ENCODE results near the gene TRIM67. TPM values are rescaled to one million over a fixed set of nuclear protein-coding genes. Genes with fewer than 3 reads are reported as not detected.
A peak's percentile ranks its signal among the peaks of the same experiment; 100 is the strongest.

The TRIM67 gene
- total RNA-seq, 1 donor from 2014 or later = not detected

DNA sequence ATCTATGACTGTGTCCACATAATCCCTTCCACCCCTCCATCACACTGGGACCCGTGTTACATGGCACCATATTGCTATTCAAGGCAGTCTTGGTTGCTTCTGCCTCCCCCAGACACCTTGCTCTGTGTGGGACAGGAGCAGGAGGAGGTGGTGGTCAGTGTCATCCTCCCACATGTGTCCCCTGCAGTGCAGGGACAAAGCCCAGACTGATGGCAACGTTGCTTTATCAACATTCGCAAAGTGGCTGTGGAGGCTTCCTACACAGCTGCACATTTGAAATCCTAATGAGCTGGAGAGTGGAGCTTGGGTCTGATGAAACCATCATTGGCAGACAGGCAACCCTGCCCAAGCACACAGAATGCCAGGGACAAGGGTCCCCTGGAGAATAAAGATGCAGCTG lies 26.2 kb downstream of the TRIM67 start:
- DNase-seq (ENCODE audit: low read depth) (no peak), FAIRE-seq (no peak)
- H3K4me3 ChIP-seq (ENCODE audit: low read depth, low read length) = no peak overlapping the region
- peaks cover 5% of the 10 kb centered on the region for H3K27me3 ChIP-seq (ENCODE audit: control insufficient read depth, insufficient read depth, low read length)
- no peak for TF ChIP-seq CTCF (IDR thresholded peaks at IDR 0.05; ENCODE audit: insufficient read depth, low read length, severe bottlenecking)
- no peaks in the 10 kb centered on the region for H3K36me3 ChIP-seq (ENCODE audit: control insufficient read depth, insufficient read depth, low read length)

- H3K27me3 ChIP-seq (ENCODE audit: control insufficient read depth, insufficient read depth, low read length) = peaks cover 5% of the 10 kb centered on the region
- DNase-seq (ENCODE audit: low read depth) (no peak), FAIRE-seq (peak; percentile 7)
- H3K4me3 ChIP-seq (ENCODE audit: low read depth, low read length) = no peak overlapping the region
- H3K36me3 ChIP-seq (ENCODE audit: control insufficient read depth, insufficient read depth, low read length) = no peaks in the 10 kb centered on the region
- no peak for TF ChIP-seq CTCF (IDR thresholded peaks at IDR 0.05; ENCODE audit: insufficient read depth, low read length, severe bottlenecking)
These were observed 26.9 kb downstream of the TRIM67 start for GRCh38 chr1:231188768-231189167.

- H3K27me3 ChIP-seq (ENCODE audit: control insufficient read depth, insufficient read depth, low read length) = peaks cover 5% of the 10 kb centered on the region
These were observed 27.9 kb downstream of the TRIM67 start for GRCh38 chr1:231189683-231190270.

GRCh38 chr1:231190456-231190855 lies 28.6 kb downstream of the TRIM67 start:
- no peak for DNase-seq (ENCODE audit: low read depth)
- H3K36me3 ChIP-seq (ENCODE audit: control insufficient read depth, insufficient read depth, low read length) = no peaks in the 10 kb centered on the region
- no peak for TF ChIP-seq CTCF (IDR thresholded peaks at IDR 0.05; ENCODE audit: insufficient read depth, low read length, severe bottlenecking)
- FAIRE-seq = no peak
- peaks cover 5% of the 10 kb centered on the region for H3K27me3 ChIP-seq (ENCODE audit: control insufficient read depth, insufficient read depth, low read length)
- no peak overlapping the region for H3K4me3 ChIP-seq (ENCODE audit: low read depth, low read length)

More at GRCh38 chr1:231189683-231190270, 27.9 kb downstream of the TRIM67 start:
- no peak for TF ChIP-seq CTCF (IDR thresholded peaks at IDR 0.05; ENCODE audit: insufficient read depth, low read length, severe bottlenecking)
- FAIRE-seq (no peak), DNase-seq (ENCODE audit: low read depth) (no peak)
- Histone ChIP-seq H3K36me3 (ENCODE audit: control insufficient read depth, insufficient read depth, low read length) (no peaks in the 10 kb centered on the region), H3K4me3 (ENCODE audit: low read depth, low read length) (no peak overlapping the region)

DNA sequence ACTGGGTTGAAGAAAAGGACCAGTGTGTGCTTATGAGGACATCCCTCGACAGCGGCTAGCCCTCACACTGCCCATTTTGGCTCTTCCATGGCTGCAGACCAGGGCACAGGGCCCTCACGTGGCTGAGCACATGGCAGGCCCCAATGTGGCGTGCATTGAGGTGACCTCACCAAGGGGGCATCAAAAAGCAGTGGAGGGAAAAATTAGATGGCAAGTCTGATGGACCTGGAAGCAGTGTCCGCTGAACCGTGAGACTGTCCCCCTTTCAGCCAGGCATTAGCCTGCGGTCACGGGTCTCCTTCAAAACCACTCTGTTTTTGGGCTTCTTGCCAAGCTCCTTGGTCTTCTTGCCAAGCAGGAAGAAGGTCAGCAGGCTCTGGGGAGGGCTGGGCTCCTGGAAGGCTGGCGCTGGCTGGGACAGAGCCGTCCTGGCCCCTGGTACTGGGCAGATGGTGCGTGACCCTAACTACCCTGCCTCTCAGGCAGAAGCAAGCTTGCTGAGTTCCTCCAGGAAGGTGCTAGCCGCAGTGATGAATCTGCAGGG lies 30.8 kb downstream of the TRIM67 start:
- no peak for DNase-seq (ENCODE audit: low read depth)

More for the DNA sequence above, 30.8 kb downstream of the TRIM67 start:
- Histone ChIP-seq H3K4me3 (ENCODE audit: low read depth, low read length) (no peak overlapping the region), H3K36me3 (ENCODE audit: control insufficient read depth, insufficient read depth, low read length) (no peaks in the 10 kb centered on the region), H3K27me3 (ENCODE audit: control insufficient read depth, insufficient read depth, low read length) (peaks cover 5% of the 10 kb centered on the region)
- no peak for TF ChIP-seq CTCF (IDR thresholded peaks at IDR 0.05; ENCODE audit: insufficient read depth, low read length, severe bottlenecking)
- no peak for FAIRE-seq

Data from bronchial epithelial cell (primary cell).